ENCODE data around the gene PTPN9. TPM values are rescaled to one million over a fixed set of nuclear protein-coding genes. Genes with fewer than 3 reads are reported as not detected.
"Not testable (repeated sequence)": the region's sequence is repeated elsewhere in the genome, so short reads cannot be mapped to it uniquely, and the experiment has no call there.

Gene PTPN9
- total RNA-seq, 1 donor from 2014 or later, result 8.6 TPM

DNA sequence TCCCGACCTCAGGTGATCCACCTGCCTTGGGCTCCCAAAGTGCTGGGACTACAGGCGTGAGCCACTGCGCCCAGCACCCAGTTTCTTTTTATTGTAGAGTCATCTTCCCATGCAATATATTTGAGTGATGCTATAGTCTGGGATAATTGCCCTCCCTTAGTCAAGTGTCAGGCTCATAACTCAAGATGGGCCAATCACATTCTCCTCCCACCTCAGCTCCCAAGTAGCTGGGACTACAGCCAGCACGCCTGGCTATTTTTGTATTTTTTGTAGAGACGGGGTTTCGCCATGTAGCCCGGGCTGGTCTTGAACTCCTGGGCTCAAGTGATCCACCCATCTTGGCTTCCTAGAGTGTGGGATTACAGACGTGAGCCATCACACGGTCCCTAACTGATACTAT lies 15.2 kb upstream of the PTPN9 start:
- no peak overlapping the region for H3K4me3 ChIP-seq
- no peaks in the 10 kb centered on the region for H3K9me3 ChIP-seq (ENCODE audit: low read depth)
- Mint-ChIP-seq H3K36me3 (peaks cover 19% of the 10 kb centered on the region), H3K27me3 (ENCODE audit: insufficient read depth, low read depth) (no peaks in the 10 kb centered on the region), H3K4me3 (no peak overlapping the region), H3K4me1 (peaks cover 6% of the 10 kb centered on the region), H3K9me3 (no peaks in the 10 kb centered on the region), H3K27ac (no peak overlapping the region)
- no peak for DNase-seq (ENCODE audit: low spot score)
- TF ChIP-seq, protein P1, sequence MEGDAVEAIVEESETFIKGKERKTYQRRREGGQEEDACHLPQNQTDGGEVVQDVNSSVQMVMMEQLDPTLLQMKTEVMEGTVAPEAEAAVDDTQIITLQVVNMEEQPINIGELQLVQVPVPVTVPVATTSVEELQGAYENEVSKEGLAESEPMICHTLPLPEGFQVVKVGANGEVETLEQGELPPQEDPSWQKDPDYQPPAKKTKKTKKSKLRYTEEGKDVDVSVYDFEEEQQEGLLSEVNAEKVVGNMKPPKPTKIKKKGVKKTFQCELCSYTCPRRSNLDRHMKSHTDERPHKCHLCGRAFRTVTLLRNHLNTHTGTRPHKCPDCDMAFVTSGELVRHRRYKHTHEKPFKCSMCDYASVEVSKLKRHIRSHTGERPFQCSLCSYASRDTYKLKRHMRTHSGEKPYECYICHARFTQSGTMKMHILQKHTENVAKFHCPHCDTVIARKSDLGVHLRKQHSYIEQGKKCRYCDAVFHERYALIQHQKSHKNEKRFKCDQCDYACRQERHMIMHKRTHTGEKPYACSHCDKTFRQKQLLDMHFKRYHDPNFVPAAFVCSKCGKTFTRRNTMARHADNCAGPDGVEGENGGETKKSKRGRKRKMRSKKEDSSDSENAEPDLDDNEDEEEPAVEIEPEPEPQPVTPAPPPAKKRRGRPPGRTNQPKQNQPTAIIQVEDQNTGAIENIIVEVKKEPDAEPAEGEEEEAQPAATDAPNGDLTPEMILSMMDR (IDR thresholded peaks at IDR 0.05), result no peak
- TF ChIP-seq EZH2phosphoT487 (IDR thresholded peaks at IDR 0.05) (no peak), EZH2 (IDR thresholded peaks at IDR 0.05) (no peak)
- no peak overlapping the region for H2AFZ ChIP-seq (replicated peaks)
- H3K36me3 ChIP-seq, result no peaks in the 10 kb centered on the region
- no peak overlapping the region for H3K4me2 ChIP-seq
- H3K79me2 ChIP-seq (ENCODE audit: low read depth), result no peaks in the 10 kb centered on the region
- H4K20me1 ChIP-seq (ENCODE audit: low read depth), result no peaks in the 10 kb centered on the region
- no peak overlapping the region for H3K27ac ChIP-seq
- H3K27me3 ChIP-seq, result no peaks in the 10 kb centered on the region
- no peaks in the 10 kb centered on the region for H3F3A ChIP-seq (ENCODE audit: low read depth)
- H3K9ac ChIP-seq, result no peak overlapping the region
- no peaks in the 10 kb centered on the region for H3K4me1 ChIP-seq

DNA sequence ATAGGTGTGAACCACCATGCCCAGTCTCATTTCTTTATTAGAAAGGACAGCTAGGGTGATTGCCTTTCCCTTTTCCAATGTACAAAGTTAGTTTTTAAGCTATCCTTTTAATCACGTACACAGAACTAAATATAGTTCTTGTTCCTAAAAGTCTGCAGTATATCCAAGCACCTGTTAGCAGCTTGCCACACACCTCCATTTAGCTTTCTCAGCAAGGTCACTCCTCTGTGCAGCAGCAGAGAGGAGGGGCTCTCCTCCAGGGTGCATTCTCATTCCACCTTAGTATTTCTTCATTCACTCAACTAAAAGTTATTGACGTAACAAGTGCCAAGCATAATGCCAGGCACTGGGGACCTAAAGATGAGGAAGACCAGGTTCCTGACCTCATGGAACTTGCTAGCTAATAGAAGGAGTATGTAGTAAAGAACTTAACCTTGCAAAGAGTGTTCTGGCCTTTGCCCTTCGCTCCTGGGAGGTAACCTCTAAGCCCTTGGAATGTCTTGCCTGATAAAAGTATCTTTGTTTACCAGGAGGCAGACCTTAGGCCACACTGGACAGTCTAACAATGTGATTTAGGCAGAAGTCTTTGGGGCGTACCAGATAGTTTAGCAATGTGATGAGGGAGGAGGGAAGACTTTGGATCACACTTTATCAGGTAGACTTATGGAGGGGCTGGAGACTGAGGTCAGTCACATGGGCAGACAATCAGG lies 12.7 kb upstream of the PTPN9 start:
- Histone ChIP-seq H3K4me1 (no peaks in the 10 kb centered on the region), H3K27me3 (no peaks in the 10 kb centered on the region), H3K4me2 (no peak overlapping the region), H3K4me3 (no peak overlapping the region), H3K79me2 (ENCODE audit: low read depth) (no peaks in the 10 kb centered on the region), H3K36me3 (no peaks in the 10 kb centered on the region), H3K27ac (no peak overlapping the region), H2AFZ (replicated peaks) (no peak overlapping the region), H4K20me1 (ENCODE audit: low read depth) (no peaks in the 10 kb centered on the region), H3K9me3 (ENCODE audit: low read depth) (no peaks in the 10 kb centered on the region), H3K9ac (no peak overlapping the region), H3F3A (ENCODE audit: low read depth) (no peaks in the 10 kb centered on the region)
- Mint-ChIP-seq H3K27ac (peak overlapping the region; percentile 93), H3K4me3 (no peak overlapping the region), H3K36me3 (peaks cover 16% of the 10 kb centered on the region), H3K4me1 (peaks cover 6% of the 10 kb centered on the region), H3K27me3 (ENCODE audit: insufficient read depth, low read depth) (no peaks in the 10 kb centered on the region), H3K9me3 (no peaks in the 10 kb centered on the region)
- no peak for DNase-seq (ENCODE audit: low spot score)
- no peak for TF ChIP-seq EZH2phosphoT487 (IDR thresholded peaks at IDR 0.05)

DNA sequence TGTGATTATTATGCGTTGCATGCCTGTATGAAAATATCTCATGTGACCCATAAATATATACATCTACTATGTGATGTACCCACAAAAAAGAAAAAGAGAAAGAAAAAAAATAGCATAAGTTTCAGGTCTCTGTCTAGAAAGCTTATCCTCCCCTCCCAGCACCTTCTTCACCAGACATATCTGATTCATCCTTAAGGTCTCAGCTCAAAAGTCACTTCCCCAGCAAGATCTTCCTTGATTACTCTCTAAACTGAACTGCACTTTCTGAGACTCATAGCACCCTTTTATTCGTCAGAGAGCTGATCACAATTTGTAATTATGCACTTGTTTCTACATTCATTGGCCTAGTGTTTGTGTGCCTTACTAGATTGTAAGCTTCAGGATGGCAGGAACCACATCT lies 11.1 kb upstream of the PTPN9 start:
- no peak overlapping the region for H3K4me3 ChIP-seq
- TF ChIP-seq EZH2phosphoT487 (IDR thresholded peaks at IDR 0.05), result no peak
- TF ChIP-seq, protein P1 (IDR thresholded peaks at IDR 0.05), result no peak
- no peak for TF ChIP-seq EZH2 (IDR thresholded peaks at IDR 0.05)
- no peak overlapping the region for H2AFZ ChIP-seq (replicated peaks)
- H3K9ac ChIP-seq, result no peak overlapping the region
- no peaks in the 10 kb centered on the region for H3K79me2 ChIP-seq (ENCODE audit: low read depth)
- H3K4me2 ChIP-seq, result no peak overlapping the region
- Mint-ChIP-seq H3K9me3 (no peaks in the 10 kb centered on the region), H3K27me3 (ENCODE audit: insufficient read depth, low read depth) (no peaks in the 10 kb centered on the region), H3K36me3 (peaks cover 10% of the 10 kb centered on the region), H3K4me1 (peaks cover 6% of the 10 kb centered on the region), H3K27ac (no peak overlapping the region), H3K4me3 (no peak overlapping the region)
- no peaks in the 10 kb centered on the region for H3K9me3 ChIP-seq (ENCODE audit: low read depth)
- no peak for DNase-seq (ENCODE audit: low spot score)
- H3K27me3 ChIP-seq, result no peaks in the 10 kb centered on the region
- H3K36me3 ChIP-seq, result no peaks in the 10 kb centered on the region
- no peaks in the 10 kb centered on the region for H3K4me1 ChIP-seq
- no peaks in the 10 kb centered on the region for H4K20me1 ChIP-seq (ENCODE audit: low read depth)
- no peaks in the 10 kb centered on the region for H3F3A ChIP-seq (ENCODE audit: low read depth)
- no peak overlapping the region for H3K27ac ChIP-seq

DNA sequence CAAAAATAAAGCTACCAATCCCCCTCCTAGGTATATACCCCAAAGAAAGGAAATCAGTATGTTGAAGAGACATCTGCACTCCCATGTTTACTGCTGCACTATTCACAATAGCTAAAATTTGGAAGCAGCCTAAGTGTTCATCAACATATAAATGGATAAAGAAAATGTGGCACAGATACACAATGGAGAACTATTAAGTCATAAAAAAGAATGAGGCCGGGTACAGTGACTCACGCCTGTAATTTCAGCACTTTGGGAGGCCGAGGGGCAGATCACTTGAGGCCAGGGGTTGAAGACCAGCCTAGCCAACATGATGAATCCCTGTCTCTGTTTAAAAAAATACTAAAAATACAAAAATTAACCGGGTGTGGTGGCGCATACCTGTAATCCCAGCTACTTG lies 10.0 kb upstream of the PTPN9 start:
- Histone ChIP-seq H3K79me2 (ENCODE audit: low read depth) (no peaks in the 10 kb centered on the region), H4K20me1 (ENCODE audit: low read depth) (no peaks in the 10 kb centered on the region), H3K27ac (no peak overlapping the region), H3K27me3 (no peaks in the 10 kb centered on the region), H3K9me3 (ENCODE audit: low read depth) (no peaks in the 10 kb centered on the region), H3F3A (ENCODE audit: low read depth) (no peaks in the 10 kb centered on the region), H3K36me3 (no peaks in the 10 kb centered on the region), H3K4me2 (no peak overlapping the region), H3K4me1 (no peaks in the 10 kb centered on the region), H2AFZ (replicated peaks) (no peak overlapping the region), H3K9ac (no peak overlapping the region), H3K4me3 (no peak overlapping the region)
- H3K4me3 Mint-ChIP-seq, result no peak overlapping the region
- H3K27ac Mint-ChIP-seq, result no peak overlapping the region
- TF ChIP-seq EZH2phosphoT487 (IDR thresholded peaks at IDR 0.05) (no peak), EZH2 (IDR thresholded peaks at IDR 0.05) (no peak)
- TF ChIP-seq, protein P1 (IDR thresholded peaks at IDR 0.05), result no peak
- H3K9me3 Mint-ChIP-seq, result no peaks in the 10 kb centered on the region
- peaks cover 2% of the 10 kb centered on the region for H3K27me3 Mint-ChIP-seq (ENCODE audit: insufficient read depth, low read depth)
- peaks cover 8% of the 10 kb centered on the region for H3K4me1 Mint-ChIP-seq
- DNase-seq (ENCODE audit: low spot score), result no peak
- H3K36me3 Mint-ChIP-seq, result peaks cover 9% of the 10 kb centered on the region

DNA sequence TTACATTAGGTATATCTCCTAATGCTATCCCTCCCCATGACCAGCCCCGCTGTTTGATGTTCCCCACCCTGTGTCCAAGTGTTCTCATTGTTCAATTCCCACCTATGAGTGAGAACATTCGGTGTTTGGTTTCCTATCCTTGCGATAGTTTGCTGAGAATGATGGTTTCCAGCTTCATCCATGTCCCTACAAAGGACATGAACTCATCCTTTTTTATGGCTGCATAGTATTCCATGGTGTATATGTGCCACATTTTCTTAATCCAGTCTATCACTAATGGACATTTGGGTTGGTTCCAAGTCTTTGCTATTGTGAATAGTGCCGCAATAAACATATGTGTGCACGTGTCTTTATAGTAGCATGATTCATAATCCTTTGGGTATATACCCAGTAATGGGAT lies 7.3 kb upstream of the PTPN9 start:
- not testable (repeated sequence) for H3K36me3 Mint-ChIP-seq; DNase-seq (ENCODE audit: low spot score); H2AFZ ChIP-seq (replicated peaks); H3K27ac Mint-ChIP-seq; H3F3A ChIP-seq (ENCODE audit: low read depth); H3K27me3 Mint-ChIP-seq (ENCODE audit: insufficient read depth, low read depth); H3K79me2 ChIP-seq (ENCODE audit: low read depth); H3K4me1 ChIP-seq; H3K4me2 ChIP-seq; H3K36me3 ChIP-seq; H3K27me3 ChIP-seq; H3K9ac ChIP-seq; H3K4me3 ChIP-seq; H3K27ac ChIP-seq; H3K9me3 Mint-ChIP-seq; H3K9me3 ChIP-seq (ENCODE audit: low read depth); H3K4me1 Mint-ChIP-seq; H4K20me1 ChIP-seq (ENCODE audit: low read depth); H3K4me3 Mint-ChIP-seq

All from neural progenitor cell (in vitro differentiated cells).